ENCODE measurements around the gene SLC35C1.
A peak's percentile ranks its signal among the peaks of the same experiment; 100 is the strongest.

Gene SLC35C1

DNA sequence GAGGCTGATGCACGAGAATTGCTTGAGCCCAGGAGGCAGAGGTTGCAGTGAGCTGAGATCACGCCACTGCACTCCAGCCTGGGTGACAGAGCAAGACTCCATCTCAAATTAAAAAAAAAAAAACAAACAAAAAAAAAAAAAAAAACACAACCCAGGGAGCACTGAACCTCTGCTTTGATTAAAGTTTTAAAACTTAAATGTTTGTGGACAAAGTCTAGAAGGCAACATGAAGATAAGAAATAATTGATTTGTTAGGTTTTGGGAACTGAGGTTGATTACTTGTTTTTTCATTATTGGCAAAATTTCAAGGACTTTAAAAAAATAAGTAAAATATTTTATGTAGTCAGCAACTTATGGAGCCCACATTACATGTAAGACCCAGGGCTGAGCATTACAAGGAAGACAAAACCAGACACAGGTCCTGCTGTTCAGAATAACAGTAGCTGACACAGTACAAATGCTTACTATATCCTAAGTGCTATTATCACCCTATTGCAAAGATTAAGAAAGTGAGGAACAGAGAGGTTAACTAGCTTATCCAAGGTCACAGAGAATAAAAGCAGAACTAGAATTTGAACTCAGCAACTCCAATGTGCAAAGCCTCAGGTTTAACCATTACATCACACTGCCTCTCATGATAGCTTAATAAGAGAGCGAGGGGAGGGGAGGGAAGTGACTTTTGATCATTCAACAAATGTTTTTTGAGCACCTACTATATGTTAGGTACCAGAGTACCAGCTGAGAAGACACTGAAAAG, 40.1 kb downstream of the SLC35C1 start:
- no peak for DNase-seq (ENCODE audit: low read depth in 4 of 4, low spot score in 1 of 4)

DNA sequence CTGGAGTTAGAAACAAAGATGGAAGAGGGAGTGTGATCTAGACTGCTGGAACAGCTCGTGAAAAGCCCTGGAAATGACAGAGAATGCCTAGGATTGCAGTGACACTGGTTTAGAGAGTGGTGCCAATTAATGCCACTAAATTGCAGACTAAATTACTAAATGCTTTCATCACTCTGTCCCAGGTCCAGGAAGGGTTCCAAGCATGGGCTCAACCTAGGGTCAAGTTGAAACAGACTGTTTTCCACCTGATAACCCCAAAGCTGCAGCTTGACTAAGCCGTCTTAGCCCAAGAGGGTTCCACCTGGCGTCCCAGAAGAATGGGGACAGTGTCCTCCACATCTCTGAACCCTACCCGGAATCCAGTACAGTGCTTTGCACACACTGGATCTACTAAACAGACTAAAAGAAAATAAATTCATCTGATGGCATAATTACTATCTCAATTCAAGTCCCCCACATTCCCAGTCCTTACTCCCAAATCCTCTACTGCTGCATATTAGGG, 41.3 kb downstream of the SLC35C1 start:
- DNase-seq (ENCODE audit: low read depth in 4 of 4, low spot score in 1 of 4), result no peak

DNA sequence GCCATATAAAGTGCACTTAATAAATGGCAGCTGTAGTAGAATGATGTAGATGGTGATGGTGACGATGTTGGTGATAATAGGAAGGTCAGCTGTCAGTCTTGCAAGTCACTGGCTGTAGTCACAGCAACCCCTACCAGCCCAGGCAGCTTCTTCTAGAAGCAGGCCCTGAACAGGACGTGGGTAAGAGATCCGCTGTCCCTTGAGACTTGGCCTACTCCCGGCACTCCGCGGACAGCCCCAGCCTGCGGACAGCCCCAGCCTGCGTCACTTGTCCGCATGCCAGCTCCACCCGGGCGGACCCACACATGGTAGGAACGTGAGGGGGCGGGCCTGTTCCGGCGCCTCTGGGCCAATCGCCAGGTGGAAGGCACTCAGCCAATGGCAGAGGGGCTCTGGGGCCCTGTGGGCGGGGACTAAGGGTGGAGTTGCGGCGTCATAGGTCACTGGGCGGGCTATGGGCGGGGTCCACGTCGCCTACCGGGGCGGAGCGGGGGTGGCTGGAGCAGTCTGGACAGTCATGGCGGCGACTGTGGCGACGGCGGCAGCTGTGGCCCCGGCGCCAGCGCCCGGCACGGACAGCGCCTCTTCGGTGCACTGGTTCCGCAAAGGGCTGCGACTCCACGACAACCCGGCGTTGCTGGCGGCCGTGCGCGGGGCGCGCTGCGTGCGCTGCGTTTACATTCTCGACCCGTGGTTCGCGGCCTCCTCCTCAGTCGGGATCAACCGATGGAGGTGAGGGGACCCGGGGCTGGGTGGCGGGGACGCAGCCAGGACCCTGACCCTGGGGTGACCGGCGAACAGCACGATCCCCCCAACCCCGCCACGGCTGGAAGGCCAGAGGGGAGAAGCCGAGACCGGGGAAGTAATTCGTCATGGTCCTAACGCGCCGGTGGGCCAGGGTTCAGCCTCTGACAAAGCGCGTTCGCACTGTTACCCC, 42.3 kb downstream of the SLC35C1 start, which contains the start of gene CRY2:
Gene CRY2, plus strand, starts transcription at position 502 of the 937 bp plus-strand sequence. Its CDS starts 16 bp downstream, at position 518.
- DNase-seq (ENCODE audit: low read depth in 4 of 4, low spot score in 1 of 4), result peak; percentile 96 to 99 (median 99)

DNA sequence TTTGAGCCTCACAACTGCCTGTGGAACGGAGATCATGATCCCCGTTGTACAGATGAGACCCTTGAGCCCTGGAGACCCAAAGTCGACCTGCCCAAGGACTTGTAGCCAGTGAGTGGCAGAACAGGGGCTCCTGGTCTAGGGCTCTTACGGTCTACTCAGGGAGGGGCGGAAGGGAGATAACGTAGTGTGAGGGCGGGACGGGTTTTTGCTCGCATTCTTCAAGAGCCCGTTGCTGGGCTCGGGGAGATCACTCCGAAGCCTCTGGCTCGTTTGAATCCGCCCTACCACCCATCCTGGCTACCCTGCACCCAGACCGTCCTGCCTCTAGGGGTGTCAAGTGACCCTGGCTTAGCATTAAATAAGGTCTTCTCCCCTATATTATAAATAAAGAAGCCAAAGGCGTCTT, 43.0 kb downstream of the SLC35C1 start:
- peak in 3 of 4 experiments; percentile 2 to 14 (median 10) for DNase-seq (ENCODE audit: low read depth in 4 of 4, low spot score in 1 of 4)

DNA sequence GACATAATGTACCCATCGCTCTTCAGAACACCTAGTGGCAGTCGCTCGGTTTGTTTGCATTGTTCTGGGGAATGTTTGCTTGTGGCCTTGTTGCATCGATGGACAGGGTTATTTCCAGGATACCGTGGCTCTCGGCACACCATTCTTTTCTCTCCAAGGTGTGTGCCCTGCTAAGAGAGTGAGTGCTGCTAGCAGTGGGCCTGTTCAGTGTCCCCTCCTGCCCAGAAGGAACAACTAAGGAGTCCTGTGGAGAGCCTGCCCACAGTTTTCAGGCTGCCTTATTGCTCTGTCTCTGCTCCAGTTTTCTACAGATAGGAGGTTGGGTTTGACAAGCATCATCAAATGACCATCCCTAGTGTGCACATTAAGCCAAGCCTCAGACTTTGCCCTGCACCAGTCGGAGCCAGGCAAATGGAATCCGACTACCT, 43.7 kb downstream of the SLC35C1 start:
- no peak for DNase-seq (ENCODE audit: low read depth in 4 of 4, low spot score in 1 of 4)

DNA sequence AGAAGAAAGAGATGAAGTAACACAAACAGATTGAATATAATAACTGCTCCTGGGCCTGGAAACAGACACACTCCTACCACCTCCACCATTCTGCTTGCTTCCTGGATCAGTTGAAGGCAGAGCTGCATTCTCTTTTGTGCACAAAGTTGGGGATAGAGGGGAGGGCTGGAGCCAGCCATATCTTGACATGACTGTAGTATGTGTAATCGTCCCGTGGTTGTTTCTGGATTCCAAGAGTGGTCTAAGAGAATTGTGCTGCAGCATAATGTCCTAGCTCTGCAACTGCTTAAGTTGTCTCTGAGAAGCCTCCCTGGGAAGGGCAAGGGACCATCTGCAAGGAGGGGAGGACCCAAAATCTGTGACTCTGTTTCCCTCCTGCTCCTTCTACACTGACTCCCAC, 45.5 kb downstream of the SLC35C1 start:
- DNase-seq (ENCODE audit: low read depth in 4 of 4, low spot score in 1 of 4), result no peak

DNA sequence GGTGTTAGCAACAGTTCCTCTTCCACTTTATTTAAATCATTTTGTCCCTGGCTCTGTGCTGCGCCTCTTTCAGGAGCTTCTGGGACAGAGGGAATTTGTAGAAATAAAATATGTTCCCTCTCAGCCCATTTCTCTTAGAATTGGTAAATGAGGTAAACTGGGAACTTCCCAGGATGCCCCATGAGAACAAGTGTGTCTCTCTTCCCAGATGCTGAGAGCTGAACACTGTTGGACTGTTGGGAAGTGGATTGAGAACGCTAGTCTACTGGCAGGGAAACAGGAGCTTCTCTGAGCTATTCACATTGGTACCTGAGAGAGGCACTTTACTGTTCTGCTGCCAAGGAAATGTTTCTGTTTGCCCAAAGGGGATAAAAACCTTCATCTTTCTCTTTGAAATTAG, 46.3 kb downstream of the SLC35C1 start:
- DNase-seq (ENCODE audit: low read depth in 4 of 4, low spot score in 1 of 4), result no peak

DNA sequence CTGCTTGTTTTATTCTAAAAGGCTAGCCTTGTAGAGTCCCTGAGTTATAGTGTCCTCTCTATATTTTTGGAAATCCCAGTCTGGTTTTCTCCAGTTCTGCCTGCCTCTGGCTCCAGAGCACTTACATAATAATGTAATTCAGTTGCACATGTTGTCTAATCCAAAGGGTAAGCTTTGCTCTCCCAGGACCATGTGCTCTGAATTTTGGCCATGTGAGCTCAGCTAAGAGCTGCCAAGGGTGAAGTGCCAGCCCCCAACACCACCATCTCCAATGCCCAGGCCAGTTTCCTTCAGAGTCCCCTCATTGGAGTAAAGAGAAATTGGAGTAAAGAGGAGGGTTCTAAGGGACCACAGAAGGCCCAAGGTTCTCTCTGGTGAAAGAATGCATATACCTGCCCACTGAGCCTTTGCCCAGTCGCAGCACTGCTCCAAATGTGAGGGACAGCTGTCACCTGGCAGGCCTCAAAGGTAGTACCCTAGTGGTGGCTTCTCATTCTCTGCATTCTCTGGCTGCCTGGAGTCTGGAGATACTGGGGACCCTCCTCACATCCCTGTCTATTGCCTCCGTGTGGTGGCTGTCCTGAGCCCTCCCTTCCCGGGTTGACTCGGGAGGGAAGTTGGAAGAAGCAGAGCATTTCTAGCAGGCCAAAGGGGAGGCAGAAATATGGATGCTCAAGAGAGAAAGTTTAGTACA, 47.2 kb downstream of the SLC35C1 start:
- no peak for DNase-seq (ENCODE audit: low read depth in 4 of 4, low spot score in 1 of 4)

DNA sequence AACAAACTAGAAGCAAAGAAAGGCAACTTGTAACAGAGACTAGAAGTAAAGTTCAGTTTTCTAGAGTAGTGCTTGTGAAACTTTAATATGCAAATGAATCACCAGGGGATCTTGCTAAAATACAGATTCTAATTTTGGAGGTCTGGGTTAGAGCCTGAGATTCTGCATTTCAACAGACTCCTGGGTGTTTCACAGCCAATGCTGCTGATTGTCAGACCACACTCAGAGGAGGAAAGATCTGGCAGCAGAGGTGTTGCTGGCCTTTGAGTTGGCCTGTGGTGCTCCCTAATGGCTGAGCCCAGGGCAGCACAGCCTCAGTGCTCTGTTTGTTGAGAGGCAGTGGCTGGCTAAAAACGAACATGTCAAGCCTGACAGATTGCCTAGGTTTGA, 47.8 kb downstream of the SLC35C1 start:
- no peak for DNase-seq (ENCODE audit: low read depth in 4 of 4, low spot score in 1 of 4)

DNA sequence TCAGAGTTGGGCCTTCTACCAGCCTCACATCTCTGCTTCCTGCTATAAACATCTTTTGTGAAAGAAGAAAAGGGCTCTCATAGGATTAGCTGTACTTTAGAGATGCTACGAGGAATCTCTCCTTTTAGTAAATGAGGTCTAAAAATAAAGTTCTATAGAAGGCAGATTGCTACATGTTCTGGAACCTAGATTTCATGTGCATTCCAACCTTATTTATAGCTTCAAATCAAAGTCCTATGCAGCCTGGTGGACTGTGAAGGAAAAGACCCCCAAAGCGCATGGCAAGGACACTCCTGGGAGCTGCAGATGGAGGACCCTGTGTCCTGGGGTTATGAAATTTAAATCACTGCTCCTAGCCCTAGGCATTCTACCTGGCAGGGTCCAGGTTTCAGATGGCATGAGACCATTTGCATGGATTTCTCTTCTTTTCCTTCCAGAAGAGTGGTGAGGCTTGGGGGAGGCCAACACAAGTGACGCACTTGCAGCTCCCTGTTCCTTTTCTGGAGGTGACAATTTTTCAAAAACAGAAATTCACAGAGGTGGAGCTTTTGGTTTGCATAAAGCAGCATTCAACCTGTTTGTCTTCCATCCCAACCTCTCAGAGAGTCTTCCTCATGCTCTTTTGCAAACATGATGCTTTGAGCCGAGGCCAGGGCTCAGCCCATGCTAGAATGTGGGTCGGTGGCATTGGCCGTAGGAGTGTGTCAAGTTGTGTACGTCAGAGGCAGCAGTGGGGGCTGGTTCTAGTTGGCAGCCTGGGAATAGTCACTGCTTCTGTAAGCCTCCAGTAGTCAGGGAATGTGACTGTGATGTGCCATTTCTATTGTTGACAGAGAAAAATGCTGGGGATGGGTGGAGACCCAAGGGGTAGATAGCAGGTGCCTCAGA, 48.6 kb downstream of the SLC35C1 start:
- no peak for DNase-seq (ENCODE audit: low read depth in 4 of 4, low spot score in 1 of 4)

DNA sequence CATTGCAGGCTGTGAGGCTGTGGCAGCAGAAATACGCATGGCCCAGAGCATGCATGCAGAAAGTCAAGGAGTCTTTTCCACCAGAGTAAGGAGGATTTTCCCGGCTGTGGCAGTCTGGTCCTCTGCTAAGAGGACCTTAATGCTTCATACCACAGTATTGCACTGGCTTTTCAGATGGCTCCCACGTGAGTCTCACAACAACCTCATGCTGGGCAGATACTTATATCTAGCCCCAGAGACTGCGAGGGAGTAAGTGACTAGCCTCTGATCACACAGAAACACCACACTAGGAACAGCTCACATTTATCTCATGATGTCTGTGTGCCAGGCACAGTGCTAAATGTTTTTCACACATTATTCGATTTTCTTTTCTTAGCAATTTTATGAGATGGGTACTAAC, 50.4 kb downstream of the SLC35C1 start:
- DNase-seq (ENCODE audit: low read depth in 4 of 4, low spot score in 1 of 4), result no peak

DNA sequence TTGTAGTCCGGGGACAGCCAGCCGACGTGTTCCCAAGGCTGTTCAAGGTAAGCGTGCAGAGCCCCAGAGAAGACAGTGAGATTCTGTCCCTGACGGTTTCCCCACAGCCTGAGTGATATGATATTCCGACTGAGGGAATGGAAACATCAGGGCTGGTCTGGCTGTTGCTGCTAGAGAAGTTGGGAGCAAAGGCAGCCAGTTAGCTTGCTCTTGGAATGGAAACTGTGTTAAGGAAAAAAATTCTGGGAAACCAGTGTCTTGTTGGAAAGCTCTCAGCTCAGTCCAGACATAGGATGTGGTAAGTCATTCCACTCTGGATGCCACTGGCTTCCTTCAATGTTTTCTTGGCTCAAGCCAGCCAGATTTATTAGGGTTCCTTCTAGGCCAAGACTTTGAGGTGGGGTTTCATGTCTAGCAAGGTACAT, 51.1 kb downstream of the SLC35C1 start:
- no peak for DNase-seq (ENCODE audit: low read depth in 4 of 4, low spot score in 1 of 4)

DNA sequence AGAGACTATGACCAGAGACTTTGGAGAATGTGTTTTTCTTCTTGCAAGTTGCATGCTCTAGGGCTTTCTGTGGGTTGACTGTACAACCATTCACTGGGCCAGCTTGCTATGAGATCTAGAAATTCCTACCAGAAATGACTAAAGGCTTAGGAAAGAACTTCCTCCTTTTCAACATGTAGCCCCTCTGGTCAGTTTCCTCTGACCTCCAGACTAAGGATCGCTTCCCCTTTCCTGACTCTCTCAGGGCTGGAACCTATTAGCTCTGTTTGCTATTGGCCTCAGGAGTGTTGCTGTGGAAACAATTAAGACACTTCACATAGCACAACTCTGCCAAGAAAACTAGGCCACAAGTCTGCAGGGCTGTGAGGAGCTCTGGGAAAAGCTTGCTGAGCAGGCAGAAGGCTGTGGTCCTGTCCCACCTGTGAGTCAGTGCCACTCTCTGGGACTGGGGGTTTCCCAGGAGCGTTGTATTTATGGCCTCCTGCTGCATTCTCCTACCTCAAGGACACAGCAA, 53.1 kb downstream of the SLC35C1 start:
- no peak for DNase-seq (ENCODE audit: low read depth in 4 of 4, low spot score in 1 of 4)

DNA sequence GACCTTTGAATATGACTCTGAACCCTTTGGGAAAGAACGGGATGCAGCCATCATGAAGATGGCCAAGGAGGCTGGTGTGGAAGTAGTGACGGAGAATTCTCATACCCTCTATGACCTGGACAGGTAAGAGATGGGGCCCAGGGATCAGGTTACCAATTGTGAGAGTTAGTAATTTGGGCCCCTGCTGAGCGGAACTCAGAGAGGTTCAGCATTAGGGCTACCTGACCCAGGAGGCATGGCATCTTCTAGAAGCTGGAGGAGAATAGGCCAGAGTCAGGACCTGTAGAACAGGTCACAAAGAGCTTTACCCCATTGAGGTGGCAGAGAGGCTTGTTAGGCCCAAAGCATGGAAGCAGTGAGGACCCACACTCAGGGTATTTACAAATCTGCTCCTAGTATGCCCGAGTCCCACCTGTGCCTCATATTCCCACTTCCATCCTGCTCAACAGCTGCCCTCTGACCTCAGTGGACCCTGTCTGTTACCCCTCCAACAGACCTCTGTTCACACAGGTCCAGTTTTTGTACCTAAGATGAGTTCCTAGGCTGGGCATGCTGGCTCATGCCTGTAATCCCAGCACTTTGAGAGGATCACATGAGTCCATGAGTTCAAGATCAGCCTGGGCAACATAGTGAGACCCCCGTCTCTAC, 53.9 kb downstream of the SLC35C1 start:
- DNase-seq (ENCODE audit: low read depth in 4 of 4, low spot score in 1 of 4), result no peak

DNA sequence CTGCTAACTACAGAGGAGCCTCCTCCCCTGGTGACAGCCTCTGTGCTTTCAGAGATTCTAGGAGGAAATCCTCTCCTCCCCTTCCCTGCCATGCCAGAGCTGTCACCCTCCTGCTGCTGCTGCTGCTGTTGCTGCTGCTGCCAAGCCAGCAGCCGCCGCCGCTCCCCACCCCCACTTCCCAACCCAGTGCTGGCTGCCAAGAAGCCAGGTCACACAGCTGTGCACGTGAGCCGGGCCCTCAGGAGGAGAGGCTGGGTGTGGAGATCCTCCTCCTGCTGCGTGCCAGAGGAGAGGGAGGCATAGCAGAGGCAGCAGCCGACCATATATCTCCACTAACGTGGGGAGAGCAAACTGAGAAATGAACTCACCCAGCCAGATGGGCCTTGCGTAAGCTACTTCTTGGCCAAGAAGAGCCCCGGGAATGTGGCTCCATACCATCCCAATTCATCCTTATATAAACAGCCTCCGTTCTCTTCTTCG, 54.8 kb downstream of the SLC35C1 start:
- no peak for DNase-seq (ENCODE audit: low read depth in 4 of 4, low spot score in 1 of 4)

DNA sequence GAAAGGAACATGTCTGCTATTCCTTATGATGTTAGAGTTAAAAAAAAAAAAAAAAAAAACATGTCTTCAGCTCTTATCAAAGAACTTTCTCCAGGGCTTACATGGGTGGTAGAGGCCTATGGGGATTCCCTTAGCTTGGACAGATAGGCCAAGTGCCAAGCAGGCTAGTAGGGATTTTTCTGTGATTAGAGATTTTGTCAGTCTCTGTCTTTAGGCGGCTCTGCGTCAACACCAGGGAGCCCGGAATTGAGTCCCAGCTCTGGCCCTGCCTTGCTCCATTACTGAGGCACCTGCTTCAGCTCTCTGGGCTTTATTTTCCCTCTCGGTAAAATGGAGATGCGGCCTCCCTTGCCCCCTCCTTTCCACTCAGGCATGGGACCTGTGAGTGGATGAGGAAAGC, 55.4 kb downstream of the SLC35C1 start:
- DNase-seq (ENCODE audit: low read depth in 4 of 4, low spot score in 1 of 4), result no peak

DNA sequence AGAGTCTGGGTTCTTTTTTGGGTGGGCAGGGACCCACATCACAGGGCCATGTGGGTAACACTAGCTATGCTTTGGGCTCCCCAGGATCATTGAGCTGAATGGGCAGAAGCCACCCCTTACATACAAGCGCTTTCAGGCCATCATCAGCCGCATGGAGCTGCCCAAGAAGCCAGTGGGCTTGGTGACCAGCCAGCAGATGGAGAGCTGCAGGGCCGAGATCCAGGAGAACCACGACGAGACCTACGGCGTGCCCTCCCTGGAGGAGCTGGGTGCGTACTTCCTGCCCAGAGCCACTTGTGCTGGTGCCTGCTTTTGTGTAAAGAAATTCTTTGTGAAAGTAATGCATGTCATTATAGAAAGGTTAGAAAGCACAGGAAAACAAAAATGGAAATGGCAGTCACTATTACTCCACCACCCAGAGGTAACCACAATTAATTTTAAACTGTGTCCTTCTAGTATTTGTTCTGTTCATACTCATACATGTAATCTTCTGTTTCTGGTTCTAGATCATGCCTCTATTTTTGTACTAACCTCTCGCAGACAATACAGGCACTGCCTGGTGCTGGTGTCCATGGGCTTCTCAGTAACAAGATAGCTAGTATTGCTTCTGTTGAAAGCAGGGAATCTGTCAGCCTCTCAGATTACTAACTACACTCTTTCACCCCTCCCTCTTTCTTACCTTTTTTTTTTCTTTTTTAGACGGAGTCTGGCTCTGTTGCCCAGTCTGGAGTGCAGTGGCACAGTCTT, 56.0 kb downstream of the SLC35C1 start:
- no peak for DNase-seq (ENCODE audit: low read depth in 4 of 4, low spot score in 1 of 4)

Data from stimulated activated CD4-positive, alpha-beta T cell treated with anti-CD3 and anti-CD28 coated beads, Interleukin-1b, Interleukin-23, amount 100 ng/mL, for 24 hours (primary cell).